Ishikawa (cell line): ENCODE results near the gene PSMD13.

Experiments
- CEBPB ChIP-seq: IDR thresholded peaks from 2 replicates; pipeline ENCODE4 v1.6.1; 2012
- CREB1 ChIP-seq: IDR thresholded peaks from 2 replicates; pipeline ENCODE4 v1.6.1; 2012; ENCODE audit warnings: low read depth
- EGR1 ChIP-seq: IDR thresholded peaks from 2 replicates; pipeline ENCODE4 v1.6.1; 2012
- EP300 ChIP-seq: IDR thresholded peaks from 2 replicates; pipeline ENCODE4 v1.6.1; 2012; ENCODE audit warnings: borderline replicate concordance
- FOXM1 ChIP-seq: IDR thresholded peaks from 2 replicates; pipeline ENCODE4 v1.6.1; 2012; ENCODE audit warnings: low read depth, borderline replicate concordance
- NFIC ChIP-seq: IDR thresholded peaks from 2 replicates; pipeline ENCODE4 v1.6.1; 2012
- RAD21 ChIP-seq: IDR thresholded peaks from 2 replicates; pipeline ENCODE4 v1.6.1; 2012; ENCODE audit warnings: low read depth
- REST ChIP-seq: IDR thresholded peaks from 2 replicates; pipeline ENCODE4 v1.6.1; 2012; ENCODE audit warnings: low read depth, mild to moderate bottlenecking
- TAF1 ChIP-seq: IDR thresholded peaks from 2 replicates; pipeline ENCODE4 v1.6.1; 2012; ENCODE audit warnings: low read depth, mild to moderate bottlenecking
- TCF12 ChIP-seq: IDR thresholded peaks from 2 replicates; pipeline ENCODE4 v1.6.1; 2012; ENCODE audit warnings: low read depth
- TEAD4 ChIP-seq: IDR thresholded peaks from 2 replicates; pipeline ENCODE4 v1.6.1; 2012
- YY1 ChIP-seq: IDR thresholded peaks from 2 replicates; pipeline ENCODE4 v1.6.1; 2012; ENCODE audit warnings: low read depth
- ZBTB7A ChIP-seq: IDR thresholded peaks from 2 replicates; pipeline ENCODE4 v1.6.1; 2012; ENCODE audit warnings: low read depth
- TF ChIP-seq, protein P1 (sequence below): IDR thresholded peaks from 2 replicates; pipeline ENCODE4 v1.6.1; 2012
- TF ChIP-seq, protein P2 (sequence below): IDR thresholded peaks from 2 replicates; pipeline ENCODE4 v1.6.1; 2012

Gene PSMD13

DNA sequence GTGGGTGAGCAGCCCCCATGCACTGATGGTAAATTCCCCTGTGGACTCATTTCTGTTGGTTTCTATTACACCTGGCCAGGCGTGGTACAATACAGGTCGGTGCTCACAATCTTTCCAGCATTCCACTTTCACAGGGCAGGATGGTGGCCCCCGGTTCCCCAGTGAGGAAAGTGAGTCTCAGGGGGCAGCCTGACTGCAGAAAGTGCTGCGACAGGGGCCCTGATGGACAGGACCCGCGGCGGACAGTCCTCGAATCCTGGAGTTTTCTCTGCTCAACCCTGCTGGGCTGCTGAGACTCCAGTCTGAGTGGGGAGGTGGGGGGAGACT lies 49.1 kb downstream of the PSMD13 start:
- no peak for TF ChIP-seq TEAD4
- TF ChIP-seq ZBTB7A: no peak
- TF ChIP-seq, protein P1, sequence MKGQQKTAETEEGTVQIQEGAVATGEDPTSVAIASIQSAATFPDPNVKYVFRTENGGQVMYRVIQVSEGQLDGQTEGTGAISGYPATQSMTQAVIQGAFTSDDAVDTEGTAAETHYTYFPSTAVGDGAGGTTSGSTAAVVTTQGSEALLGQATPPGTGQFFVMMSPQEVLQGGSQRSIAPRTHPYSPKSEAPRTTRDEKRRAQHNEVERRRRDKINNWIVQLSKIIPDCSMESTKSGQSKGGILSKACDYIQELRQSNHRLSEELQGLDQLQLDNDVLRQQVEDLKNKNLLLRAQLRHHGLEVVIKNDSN: no peak
- TF ChIP-seq EGR1: no peak
- TF ChIP-seq CEBPB: no peak
- TF ChIP-seq YY1: no peak
- no peak for TF ChIP-seq EP300

- TF ChIP-seq, protein P1: no peak
- TF ChIP-seq, protein P2, sequence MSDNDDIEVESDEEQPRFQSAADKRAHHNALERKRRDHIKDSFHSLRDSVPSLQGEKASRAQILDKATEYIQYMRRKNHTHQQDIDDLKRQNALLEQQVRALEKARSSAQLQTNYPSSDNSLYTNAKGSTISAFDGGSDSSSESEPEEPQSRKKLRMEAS: no peak
- TF ChIP-seq FOXM1 (no peak), TAF1 (no peak), REST (no peak), CEBPB (no peak), ZBTB7A (no peak)
Observed at GRCh38 chr11:287821-288477, 51.2 kb downstream of the PSMD13 start.

DNA sequence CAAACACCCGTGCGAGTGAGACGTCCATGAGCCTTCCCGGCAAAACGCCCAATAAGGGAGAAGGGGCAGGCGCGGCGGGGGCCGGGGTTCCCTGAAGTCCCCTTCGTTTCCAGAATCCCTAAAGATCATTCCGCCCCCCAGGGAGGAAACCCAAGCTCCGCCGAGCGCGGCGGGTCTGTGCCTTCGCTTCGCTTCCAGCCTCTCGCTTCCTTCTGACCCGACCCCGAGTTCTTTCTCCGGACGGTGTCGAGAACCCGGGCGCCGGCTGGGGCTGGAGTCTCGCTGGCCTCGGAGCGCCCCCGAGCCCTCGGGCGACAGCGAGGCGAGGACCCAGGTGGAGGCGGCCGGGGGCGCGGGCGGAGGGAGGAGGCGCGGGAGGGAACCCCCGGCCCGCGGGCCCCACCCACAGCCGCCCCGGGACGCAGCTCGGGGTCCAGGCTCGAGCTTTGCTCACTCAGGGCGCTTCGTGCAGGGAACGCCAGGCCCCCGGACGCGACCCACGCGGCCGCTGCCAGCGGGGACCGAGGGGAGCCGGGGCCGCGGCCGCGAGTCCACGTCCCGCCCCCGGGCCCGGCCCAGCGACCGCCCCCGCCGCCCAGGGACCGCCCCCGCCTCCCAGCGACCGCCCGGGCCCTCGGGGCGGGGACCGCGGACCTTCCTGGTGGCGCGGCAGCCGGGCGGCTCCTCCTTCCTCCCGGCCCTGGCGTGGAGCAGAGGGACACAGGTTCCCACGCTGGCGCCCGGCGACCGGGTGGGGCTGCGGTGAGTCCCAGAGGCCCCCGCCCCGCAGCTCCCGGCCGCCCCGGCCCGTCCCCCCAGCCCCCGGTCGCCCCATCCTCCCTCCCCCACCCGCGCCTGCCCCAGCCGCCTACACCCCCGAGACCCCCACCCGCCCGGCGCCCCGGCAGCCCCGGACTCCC lies 52.0 kb downstream of the PSMD13 start, which contains the start of gene PGGHG:
Gene PGGHG, plus strand, starts transcription at position 649 of the 920 bp plus-strand sequence. CDS start 691 bp downstream, outside the sequence.
- TF ChIP-seq TEAD4 (no peak), EGR1 (peak; percentile 59; the same call in 1 of the 2 replicates), YY1 (no peak), REST (no peak), TCF12 (no peak), NFIC (no peak), TAF1 (peak; percentile 34; the same call in 1 of the 2 replicates), FOXM1 (no peak), CEBPB (no peak), CREB1 (no peak)
- TF ChIP-seq, protein P2: no peak

GRCh38 chr11:289398-289711 lies 52.6 kb downstream of the PSMD13 start:
- TF ChIP-seq, protein P1: no peak
- TF ChIP-seq NFIC (no peak), YY1 (no peak), ZBTB7A (no peak), FOXM1 (no peak), TEAD4 (no peak), CEBPB (no peak), RAD21 (no peak), REST (no peak), EGR1 (no peak), TAF1 (no peak)
